Frontal cortex (tissue), 4 donors: Measurements from ENCODE around the gene CYP1B1. TPM values are rescaled to one million over a fixed set of nuclear protein-coding genes. Genes with fewer than 3 reads are reported as not detected.
"Not testable (repeated sequence)": the region's sequence is repeated elsewhere in the genome, so short reads cannot be mapped to it uniquely, and the experiment has no call there.

Source experiments
- DNase-seq, 2 donors: peaks; one replicate each; pipeline ENCODE4 v3.0.0; 2012; ENCODE audit warnings: low spot score in 2 of 2
- FAIRE-seq: peaks from 2 replicates; lab custom pipeline; 2012; peaks lifted over from hg19 to GRCh38; lab: Jason Lieb, UNC
- total RNA-seq: library from RNA; depleted of rRNA; stranded (reverse); fragments of >200 nt; gene quantifications from one replicate; pipeline ENCODE4 v1.2.3, GENCODE V29; 2014
- donor health status: control.
- donor health status: control.
- donor health status: control.

CYP1B1 gene
- total RNA-seq, 1 donor from 2014 or later: 7.3 TPM

- no peak for DNase-seq
These were observed 37.3 kb downstream of the CYP1B1 start for GRCh38 chr2:38038682-38039081.

GRCh38 chr2:38037757-38038621 is 38.0 kb downstream of the CYP1B1 start:
- DNase-seq (no peak), FAIRE-seq (no peak)

More at GRCh38 chr2:38038682-38039081, 37.3 kb downstream of the CYP1B1 start:
- no peak for FAIRE-seq

GRCh38 chr2:38037325-38037724 is 38.6 kb downstream of the CYP1B1 start:
- no peak for FAIRE-seq
- DNase-seq: no peak

GRCh38 chr2:38035968-38036367 is 40.0 kb downstream of the CYP1B1 start:
- no peak for DNase-seq
- FAIRE-seq: no peak

- FAIRE-seq (no peak), DNase-seq (no peak)
These were observed 42.3 kb downstream of the CYP1B1 start for GRCh38 chr2:38033646-38034045.

GRCh38 chr2:38032946-38033345 is 43.0 kb downstream of the CYP1B1 start:
- FAIRE-seq (no peak), DNase-seq (no peak)

- no peak for FAIRE-seq
These were observed 45.2 kb downstream of the CYP1B1 start for GRCh38 chr2:38030635-38031355.

GRCh38 chr2:38029512-38029911 is 46.4 kb downstream of the CYP1B1 start:
- DNase-seq: no peak
- no peak for FAIRE-seq

More at GRCh38 chr2:38030635-38031355, 45.2 kb downstream of the CYP1B1 start:
- DNase-seq: no peak

- FAIRE-seq: no peak
- no peak for DNase-seq
These were observed 47.1 kb downstream of the CYP1B1 start for GRCh38 chr2:38028829-38029228.

GRCh38 chr2:38026846-38027245 is 49.1 kb downstream of the CYP1B1 start:
- DNase-seq (no peak), FAIRE-seq (no peak)

- DNase-seq (no peak), FAIRE-seq (no peak)
These were observed 54.4 kb downstream of the CYP1B1 start for GRCh38 chr2:38021589-38021988.

- FAIRE-seq, DNase-seq: not testable (repeated sequence)
These were observed 55.4 kb downstream of the CYP1B1 start for GRCh38 chr2:38020359-38021069.

- no peak for FAIRE-seq
- DNase-seq: no peak
These were observed 58.1 kb downstream of the CYP1B1 start for GRCh38 chr2:38017836-38018235.

Other genes starting within 250 kb of the CYP1B1 start
- gene RMDN2, start 150.9 kb downstream of the CYP1B1 start, total RNA-seq: 27.7 TPM